ENCODE measurements around the gene C16orf96. TPM values are rescaled to one million over a fixed set of nuclear protein-coding genes. Genes with fewer than 3 reads are reported as not detected.
A peak's percentile ranks its signal among the peaks of the same experiment; 100 is the strongest.

Gene C16orf96
- total RNA-seq, 4 donors from 2014 or later: 0.04 to 0.19 (median 0.06) TPM; not detected in 1

GRCh38 chr16:4517812-4518680 is 38.1 kb upstream of the C16orf96 start:
- 47 to 91% methylated on average over 3 to 9 of the region's 12 CpGs for WGBS, 2 donors
- Histone ChIP-seq H3K9me3 (no peaks in the 10 kb centered on the region), H3K36me3 (peaks cover 0 to 28% (median 0%) of the 10 kb centered on the region in 3 donors), H3K27ac (no peak overlapping the region), H3K27me3 (no peaks in the 10 kb centered on the region), H3K4me1 (peaks cover 13 to 70% (median 36%) of the 10 kb centered on the region in 3 donors), H3K4me3 (no peak overlapping the region)
- TF ChIP-seq POLR2A (IDR thresholded peaks at IDR 0.05) (no peak), CTCF (IDR thresholded peaks at IDR 0.05) (peak in 5 of 6 experiments; percentile 35 to 61 (median 41))
- DNase-seq: no peak
- intact Hi-C loops (cut with DNase I): no loop called here

- H3K36me3 ChIP-seq: peaks cover 0 to 20% (median 0%) of the 10 kb centered on the region in 3 donors
- WGBS, 2 donors: 61 to 73% methylated on average over 9 to 11 of the region's 15 CpGs
- H3K27me3 ChIP-seq: no peaks in the 10 kb centered on the region
- intact Hi-C loops (cut with DNase I): no loop called here
- H3K9me3 ChIP-seq: no peaks in the 10 kb centered on the region
- H3K4me3 ChIP-seq: no peak overlapping the region
- H3K4me1 ChIP-seq: peaks cover 8 to 56% (median 23%) of the 10 kb centered on the region in 3 donors
- TF ChIP-seq POLR2A (IDR thresholded peaks at IDR 0.05): no peak
- DNase-seq: no peak
- no peak overlapping the region for H3K27ac ChIP-seq
Measured at GRCh38 chr16:4519274-4520058, 36.7 kb upstream of the C16orf96 start.

GRCh38 chr16:4520913-4521312 is 35.2 kb upstream of the C16orf96 start:
- Histone ChIP-seq H3K4me3 (no peak overlapping the region), H3K4me1 (peaks cover 8 to 49% (median 18%) of the 10 kb centered on the region in 3 donors), H3K27ac (no peak overlapping the region), H3K36me3 (peaks cover 0 to 18% (median 0%) of the 10 kb centered on the region in 3 donors), H3K27me3 (no peaks in the 10 kb centered on the region), H3K9me3 (no peaks in the 10 kb centered on the region)
- TF ChIP-seq POLR2A (IDR thresholded peaks at IDR 0.05) (no peak), CTCF (IDR thresholded peaks at IDR 0.05) (no peak)
- no peak for DNase-seq
- intact Hi-C loops (cut with DNase I): no loop called here
- 76 to 79% methylated on average over 7 of the region's 7 CpGs for WGBS, 2 donors

GRCh38 chr16:4522051-4522581 is 34.0 kb upstream of the C16orf96 start:
- H3K9me3 ChIP-seq: no peaks in the 10 kb centered on the region
- H3K27me3 ChIP-seq: no peaks in the 10 kb centered on the region
- intact Hi-C loops (cut with DNase I): no loop called here
- peaks cover 0 to 18% (median 0%) of the 10 kb centered on the region in 3 donors for H3K36me3 ChIP-seq
- peak overlapping the region in 1 of 4 donors; percentile 9 for H3K27ac ChIP-seq
- peaks cover 8 to 45% (median 18%) of the 10 kb centered on the region in 3 donors for H3K4me1 ChIP-seq
- WGBS, 2 donors: 43 to 50% methylated on average over 1 to 2 of the region's 8 CpGs
- TF ChIP-seq CTCF (IDR thresholded peaks at IDR 0.05) (no peak), POLR2A (IDR thresholded peaks at IDR 0.05) (no peak)
- no peak overlapping the region for H3K4me3 ChIP-seq
- no peak for DNase-seq

GRCh38 chr16:4523686-4524085 is 32.5 kb upstream of the C16orf96 start:
- no peak for TF ChIP-seq POLR2A (IDR thresholded peaks at IDR 0.05)
- TF ChIP-seq CTCF (IDR thresholded peaks at IDR 0.05): no peak

More at GRCh38 chr16:4523686-4524085, 32.5 kb upstream of the C16orf96 start:
- Histone ChIP-seq H3K36me3 (peaks cover 0 to 18% (median 0%) of the 10 kb centered on the region in 3 donors), H3K4me1 (peaks cover 8 to 43% (median 18%) of the 10 kb centered on the region in 3 donors), H3K4me3 (no peak overlapping the region), H3K27ac (no peak overlapping the region), H3K9me3 (no peaks in the 10 kb centered on the region), H3K27me3 (no peaks in the 10 kb centered on the region)
- intact Hi-C loops (cut with DNase I): no loop called here
- 89 to 95% methylated on average over 2 to 4 of the region's 4 CpGs for WGBS, 2 donors
- DNase-seq: no peak
